ENCODE results near the gene HINFP. TPM values are rescaled to one million over a fixed set of nuclear protein-coding genes. Genes with fewer than 3 reads are reported as not detected.

HINFP gene
- 41.9 TPM for total RNA-seq

GRCh38 chr11:119121008-119121810, at the start of gene HINFP:
Gene HINFP (plus strand): TSS chr11:119121580. CDS start chr11:119126945, 5,365 bp downstream.

GRCh38 chr11:119084663-119085436, 36.5 kb upstream of the HINFP start, which contains the start of gene HMBS:
Gene HMBS (plus strand): TSS chr11:119084881. CDS start chr11:119085034, 153 bp downstream.

GRCh38 chr11:119101759-119102423, 19.5 kb upstream of the HINFP start, which contains the start of gene DPAGT1:
Gene DPAGT1 (minus strand): TSS chr11:119101853. CDS start chr11:119101655, 198 bp downstream.

GRCh38 chr11:119106564-119107537, 14.5 kb upstream of the HINFP start, which contains the start of gene C2CD2L:
Gene C2CD2L (plus strand): TSS chr11:119107344. CDS start chr11:119107742, 398 bp downstream.

GRCh38 chr11:119149018-119149785, 27.8 kb downstream of the HINFP start, which contains the start of gene ABCG4:
Gene ABCG4 (plus strand): TSS chr11:119149052. CDS start chr11:119149966, 914 bp downstream.

GRCh38 chr11:119168471-119169281, 47.3 kb downstream of the HINFP start, which contains the start of gene NLRX1:
Gene NLRX1 (plus strand): TSS chr11:119168725. CDS start chr11:119171404, 2,679 bp downstream.

Other genes with a start within 250 kb of the HINFP start
- not detected for gene CXCR5, start 237.7 kb upstream of the HINFP start, total RNA-seq
- gene BCL9L, start 195.7 kb upstream of the HINFP start, total RNA-seq: 20.7 TPM
- gene UPK2, start 165.3 kb upstream of the HINFP start, total RNA-seq: not detected
- gene FOXR1, start 149.8 kb upstream of the HINFP start, total RNA-seq: not detected
- gene CENATAC, start 123.4 kb upstream of the HINFP start, total RNA-seq: 82.9 TPM
- 1,127 TPM for gene RPS25, start 103.2 kb upstream of the HINFP start, total RNA-seq
- 76.1 TPM for gene TRAPPC4, start 102.8 kb upstream of the HINFP start, total RNA-seq
- 15.0 TPM for gene SLC37A4, start 90.7 kb upstream of the HINFP start, total RNA-seq
- gene HYOU1, start 64.4 kb upstream of the HINFP start, total RNA-seq: 40.1 TPM
- gene VPS11, start 53.8 kb upstream of the HINFP start, total RNA-seq: 35.1 TPM
- gene HMBS, start 36.7 kb upstream of the HINFP start, total RNA-seq: 8.1 TPM
- gene DPAGT1, start 19.7 kb upstream of the HINFP start, total RNA-seq: 11.6 TPM
- gene C2CD2L, start 14.2 kb upstream of the HINFP start, total RNA-seq: 12.2 TPM
- gene ABCG4, start 27.5 kb downstream of the HINFP start, total RNA-seq: 4.1 TPM
- gene NLRX1, start 47.1 kb downstream of the HINFP start, total RNA-seq: 2.8 TPM
- gene NHERF4, start 63.9 kb downstream of the HINFP start, total RNA-seq: not detected
- 25.0 TPM for gene CBL, start 84.8 kb downstream of the HINFP start, total RNA-seq
- 12.8 TPM for gene MCAM, start 195.6 kb downstream of the HINFP start, total RNA-seq
- gene RNF26, start 212.9 kb downstream of the HINFP start, total RNA-seq: 2.5 TPM
- 1.6 TPM for gene C1QTNF5, start 219.3 kb downstream of the HINFP start, total RNA-seq
- gene MFRP, start 225.1 kb downstream of the HINFP start, total RNA-seq: not detected